GM23338 (cell line): ENCODE measurements around the gene COPA.

Experiments
- EZH2 ChIP-seq: fragments of 200-600 bp; sonication (generic); IDR thresholded peaks from one replicate; pipeline ENCODE4 v1.8.0; 2017; ENCODE audit warnings: antibody characterized with exemption, mild to moderate bottlenecking, low read depth; ENCODE audit not compliant: unreplicated experiment
- EZH2phosphoT487 ChIP-seq: fragments of 200-600 bp; sonication (generic); IDR thresholded peaks from one replicate; pipeline ENCODE4 v1.8.1; 2018; ENCODE audit warnings: antibody characterized with exemption; ENCODE audit not compliant: unreplicated experiment
- POLR2AphosphoS5 ChIP-seq: IDR thresholded peaks from 2 replicates; pipeline ENCODE4 v1.6.1; 2016; ENCODE audit warnings: antibody characterized with exemption, low read depth
- ZNF331 ChIP-seq: fragments of 250-450 bp; sonication (Bioruptor Pico); IDR thresholded peaks from 2 replicates; pipeline ENCODE4 v1.5.0; 2020; ENCODE audit warnings: low read depth, mild to moderate bottlenecking, moderate library complexity
- TF ChIP-seq, protein P1 (sequence below), 2 experiments: fragments of 200-600 bp in 1 of 2; sonication (generic) in 1 of 2; conservative IDR thresholded peaks; 2 replicates each; pipeline versions ENCODE4 v1.5.1 to v1.6.1; 2016 to 2017; ENCODE audit warnings: antibody characterized with exemption in 2 of 2, low read depth in 2 of 2, mild to moderate bottlenecking in 2 of 2, moderate library complexity in 1 of 2
- TF ChIP-seq, protein P2 (sequence below): IDR thresholded peaks from one replicate; pipeline ENCODE4 v1.6.1; 2018; ENCODE audit warnings: antibody characterized with exemption; ENCODE audit not compliant: unreplicated experiment

DNA sequence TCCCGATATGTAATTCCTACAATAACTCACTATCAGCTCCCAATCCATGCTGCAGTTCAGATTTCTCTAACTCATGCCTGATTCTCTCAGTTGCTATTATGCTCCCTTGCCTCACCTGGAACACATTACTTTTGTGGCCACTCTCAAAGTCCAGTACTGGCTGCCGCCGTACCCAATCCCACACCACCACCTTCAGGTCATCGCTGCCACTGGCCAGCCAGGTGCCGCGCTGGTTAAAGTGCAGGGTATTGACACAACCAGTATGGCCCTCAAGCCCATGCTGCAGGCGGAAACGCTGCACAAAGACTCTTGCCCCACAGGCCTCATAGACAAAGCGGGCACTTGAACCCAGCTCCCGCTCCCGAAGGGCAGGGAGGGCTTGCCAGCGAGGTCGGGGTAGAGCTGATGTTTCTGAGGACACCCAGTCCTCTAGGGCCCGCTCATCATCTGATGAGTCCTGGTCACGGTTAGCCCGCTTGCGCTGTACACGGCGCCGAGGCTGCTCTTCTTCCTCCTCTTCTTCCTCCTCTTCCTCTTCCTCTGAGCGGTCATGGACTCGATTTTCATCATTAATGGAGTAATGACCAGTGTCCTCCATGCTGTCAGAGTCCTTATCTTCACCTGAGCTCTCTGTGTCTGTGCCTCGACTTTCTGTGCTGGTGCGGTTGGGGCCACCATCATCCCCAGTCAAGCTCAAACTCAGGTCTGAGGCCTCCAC is 103.3 kb downstream of the COPA start:
- TF ChIP-seq, protein P1, sequence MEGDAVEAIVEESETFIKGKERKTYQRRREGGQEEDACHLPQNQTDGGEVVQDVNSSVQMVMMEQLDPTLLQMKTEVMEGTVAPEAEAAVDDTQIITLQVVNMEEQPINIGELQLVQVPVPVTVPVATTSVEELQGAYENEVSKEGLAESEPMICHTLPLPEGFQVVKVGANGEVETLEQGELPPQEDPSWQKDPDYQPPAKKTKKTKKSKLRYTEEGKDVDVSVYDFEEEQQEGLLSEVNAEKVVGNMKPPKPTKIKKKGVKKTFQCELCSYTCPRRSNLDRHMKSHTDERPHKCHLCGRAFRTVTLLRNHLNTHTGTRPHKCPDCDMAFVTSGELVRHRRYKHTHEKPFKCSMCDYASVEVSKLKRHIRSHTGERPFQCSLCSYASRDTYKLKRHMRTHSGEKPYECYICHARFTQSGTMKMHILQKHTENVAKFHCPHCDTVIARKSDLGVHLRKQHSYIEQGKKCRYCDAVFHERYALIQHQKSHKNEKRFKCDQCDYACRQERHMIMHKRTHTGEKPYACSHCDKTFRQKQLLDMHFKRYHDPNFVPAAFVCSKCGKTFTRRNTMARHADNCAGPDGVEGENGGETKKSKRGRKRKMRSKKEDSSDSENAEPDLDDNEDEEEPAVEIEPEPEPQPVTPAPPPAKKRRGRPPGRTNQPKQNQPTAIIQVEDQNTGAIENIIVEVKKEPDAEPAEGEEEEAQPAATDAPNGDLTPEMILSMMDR (conservative IDR thresholded peaks at IDR 0.05; ENCODE audit: low read depth in 2 of 2) = peak in 1 of 2 experiments; percentile 30; a peak in 2 of 4 replicates
- TF ChIP-seq EZH2phosphoT487 = no peak
- no peak for TF ChIP-seq EZH2
- no peak for TF ChIP-seq POLR2AphosphoS5
- TF ChIP-seq, protein P2, sequence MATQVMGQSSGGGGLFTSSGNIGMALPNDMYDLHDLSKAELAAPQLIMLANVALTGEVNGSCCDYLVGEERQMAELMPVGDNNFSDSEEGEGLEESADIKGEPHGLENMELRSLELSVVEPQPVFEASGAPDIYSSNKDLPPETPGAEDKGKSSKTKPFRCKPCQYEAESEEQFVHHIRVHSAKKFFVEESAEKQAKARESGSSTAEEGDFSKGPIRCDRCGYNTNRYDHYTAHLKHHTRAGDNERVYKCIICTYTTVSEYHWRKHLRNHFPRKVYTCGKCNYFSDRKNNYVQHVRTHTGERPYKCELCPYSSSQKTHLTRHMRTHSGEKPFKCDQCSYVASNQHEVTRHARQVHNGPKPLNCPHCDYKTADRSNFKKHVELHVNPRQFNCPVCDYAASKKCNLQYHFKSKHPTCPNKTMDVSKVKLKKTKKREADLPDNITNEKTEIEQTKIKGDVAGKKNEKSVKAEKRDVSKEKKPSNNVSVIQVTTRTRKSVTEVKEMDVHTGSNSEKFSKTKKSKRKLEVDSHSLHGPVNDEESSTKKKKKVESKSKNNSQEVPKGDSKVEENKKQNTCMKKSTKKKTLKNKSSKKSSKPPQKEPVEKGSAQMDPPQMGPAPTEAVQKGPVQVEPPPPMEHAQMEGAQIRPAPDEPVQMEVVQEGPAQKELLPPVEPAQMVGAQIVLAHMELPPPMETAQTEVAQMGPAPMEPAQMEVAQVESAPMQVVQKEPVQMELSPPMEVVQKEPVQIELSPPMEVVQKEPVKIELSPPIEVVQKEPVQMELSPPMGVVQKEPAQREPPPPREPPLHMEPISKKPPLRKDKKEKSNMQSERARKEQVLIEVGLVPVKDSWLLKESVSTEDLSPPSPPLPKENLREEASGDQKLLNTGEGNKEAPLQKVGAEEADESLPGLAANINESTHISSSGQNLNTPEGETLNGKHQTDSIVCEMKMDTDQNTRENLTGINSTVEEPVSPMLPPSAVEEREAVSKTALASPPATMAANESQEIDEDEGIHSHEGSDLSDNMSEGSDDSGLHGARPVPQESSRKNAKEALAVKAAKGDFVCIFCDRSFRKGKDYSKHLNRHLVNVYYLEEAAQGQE = no peak
- TF ChIP-seq ZNF331 = no peak
